Karpas-422 (cell line): ENCODE data around the gene EBNA1BP2. TPM values are rescaled to one million over a fixed set of nuclear protein-coding genes. Genes with fewer than 3 reads are reported as not detected.

ENCODE experiments used
- DNase-seq: peaks from one replicate; pipeline ENCODE4 v3.0.0-alpha.2; 2015
- H2AFZ ChIP-seq: fragments of 200-600 bp; sonication (generic); 2 replicates; pipeline ENCODE4 v1.6.1; 2014; ENCODE audit warnings: antibody characterized with exemption, low read length, mixed read lengths
- H3K27ac ChIP-seq: fragments of 200-600 bp; sonication (generic); 2 replicates; pipeline ENCODE4 v1.5.1; 2014; ENCODE audit warnings: mild to moderate bottlenecking, low read length, moderate library complexity
- H3K27me3 ChIP-seq: fragments of 200-600 bp; sonication (generic); 2 replicates; pipeline ENCODE4 v1.6.1; 2014; ENCODE audit warnings: low read length, mixed read lengths
- H3K36me3 ChIP-seq: fragments of 200-600 bp; sonication (generic); 2 replicates; pipeline ENCODE4 v1.6.1; 2014; ENCODE audit warnings: low read length, mixed read lengths; ENCODE audit not compliant: insufficient read depth
- H3K4me1 ChIP-seq: fragments of 200-600 bp; sonication (generic); 2 replicates; pipeline ENCODE4 v1.6.1; 2014; ENCODE audit warnings: mild to moderate bottlenecking, low read length, mixed read lengths
- H3K4me2 ChIP-seq: fragments of 200-600 bp; sonication (generic); 2 replicates; pipeline ENCODE4 v1.6.1; 2014; ENCODE audit warnings: low read length, low read depth, mild to moderate bottlenecking; ENCODE audit not compliant: poor library complexity, severe bottlenecking
- H3K4me3 ChIP-seq: fragments of 200-600 bp; sonication (generic); 2 replicates; pipeline ENCODE4 v1.5.1; 2014; ENCODE audit warnings: mild to moderate bottlenecking, antibody characterized with exemption, low read length, mixed read lengths
- H3K79me2 ChIP-seq: fragments of 200-600 bp; sonication (generic); 2 replicates; pipeline ENCODE4 v1.6.1; 2014; ENCODE audit warnings: mild to moderate bottlenecking, low read length, mixed read lengths
- H3K9ac ChIP-seq: fragments of 200-600 bp; sonication (generic); 2 replicates; pipeline ENCODE4 v1.6.0; 2014; ENCODE audit warnings: low read length
- H3K9me2 ChIP-seq: fragments of 200-600 bp; sonication (generic), shearing (Covaris generic); replicated peaks from 2 replicates; pipeline ENCODE4 v1.6.0; 2014; ENCODE audit warnings: mild to moderate bottlenecking, low read length, moderate library complexity; ENCODE audit not compliant: insufficient read depth
- H3K9me3 ChIP-seq: fragments of 300-700, 200-600 bp; sonication (generic); 2 replicates; pipeline ENCODE4 v1.6.1; 2014; ENCODE audit warnings: low read length, mixed read lengths
- H4K20me1 ChIP-seq: fragments of 200-600 bp; sonication (generic); 2 replicates; pipeline ENCODE4 v1.6.1; 2014; ENCODE audit warnings: mild to moderate bottlenecking, antibody characterized with exemption, low read length, low read depth; ENCODE audit not compliant: insufficient read depth
- total RNA-seq: library from RNA; depleted of rRNA; stranded (reverse); fragments of >200 nt; shearing (Covaris generic); gene quantifications from 2 replicates; pipeline ENCODE4 v1.2.3, GENCODE V29; 2014; ENCODE audit warnings: low replicate concordance

The EBNA1BP2 gene
- total RNA-seq, 1 experiment from 2014 or later = 59.5 TPM

GRCh38 chr1:43206600-43207228 is 34.6 kb upstream of the EBNA1BP2 start:
- Histone ChIP-seq H3K27ac (no peak overlapping the region), H3K4me2 (no peak overlapping the region), H3K79me2 (no peaks in the 10 kb centered on the region), H3K9me3 (no peaks in the 10 kb centered on the region), H3K27me3 (no peaks in the 10 kb centered on the region), H3K9ac (no peak overlapping the region), H4K20me1 (no peaks in the 10 kb centered on the region), H3K4me3 (no peak overlapping the region), H3K36me3 (no peaks in the 10 kb centered on the region), H2AFZ (no peak overlapping the region), H3K9me2 (no peaks in the 10 kb centered on the region), H3K4me1 (no peaks in the 10 kb centered on the region)
- DNase-seq = no peak

GRCh38 chr1:43205671-43206070 is 33.6 kb upstream of the EBNA1BP2 start:
- H3K4me3 ChIP-seq = no peak overlapping the region
- no peaks in the 10 kb centered on the region for H3K27me3 ChIP-seq
- H4K20me1 ChIP-seq = no peaks in the 10 kb centered on the region
- no peak overlapping the region for H3K4me2 ChIP-seq
- H3K9ac ChIP-seq = no peak overlapping the region
- H2AFZ ChIP-seq = no peak overlapping the region
- H3K36me3 ChIP-seq = no peaks in the 10 kb centered on the region
- H3K4me1 ChIP-seq = no peaks in the 10 kb centered on the region
- no peak overlapping the region for H3K27ac ChIP-seq
- H3K9me2 ChIP-seq = no peaks in the 10 kb centered on the region
- no peak for DNase-seq
- no peaks in the 10 kb centered on the region for H3K79me2 ChIP-seq
- no peaks in the 10 kb centered on the region for H3K9me3 ChIP-seq

- Histone ChIP-seq H3K9ac (no peak overlapping the region), H3K9me2 (no peaks in the 10 kb centered on the region), H4K20me1 (no peaks in the 10 kb centered on the region), H3K4me1 (no peaks in the 10 kb centered on the region), H3K9me3 (no peaks in the 10 kb centered on the region), H2AFZ (no peak overlapping the region), H3K4me3 (no peak overlapping the region), H3K79me2 (no peaks in the 10 kb centered on the region), H3K4me2 (no peak overlapping the region), H3K27ac (no peak overlapping the region), H3K36me3 (no peaks in the 10 kb centered on the region), H3K27me3 (no peaks in the 10 kb centered on the region)
- DNase-seq = no peak
Observed at GRCh38 chr1:43204394-43204793, 32.3 kb upstream of the EBNA1BP2 start.

- no peaks in the 10 kb centered on the region for H3K79me2 ChIP-seq
- no peak overlapping the region for H2AFZ ChIP-seq
- no peak overlapping the region for H3K4me3 ChIP-seq
- H3K9me2 ChIP-seq = no peaks in the 10 kb centered on the region
- no peaks in the 10 kb centered on the region for H3K9me3 ChIP-seq
- no peaks in the 10 kb centered on the region for H4K20me1 ChIP-seq
- H3K27me3 ChIP-seq = no peaks in the 10 kb centered on the region
- no peaks in the 10 kb centered on the region for H3K36me3 ChIP-seq
- H3K27ac ChIP-seq = no peak overlapping the region
- H3K4me1 ChIP-seq = no peaks in the 10 kb centered on the region
- no peak overlapping the region for H3K4me2 ChIP-seq
- DNase-seq = no peak
- no peak overlapping the region for H3K9ac ChIP-seq
Observed at GRCh38 chr1:43203859-43204258, 31.8 kb upstream of the EBNA1BP2 start.

- no peaks in the 10 kb centered on the region for H3K9me2 ChIP-seq
- no peak overlapping the region for H3K4me2 ChIP-seq
- no peak for DNase-seq
Observed at GRCh38 chr1:43199093-43199726, 27.1 kb upstream of the EBNA1BP2 start.

GRCh38 chr1:43197343-43198127 is 25.4 kb upstream of the EBNA1BP2 start:
- H2AFZ ChIP-seq = no peak overlapping the region
- no peaks in the 10 kb centered on the region for H3K36me3 ChIP-seq
- H3K9me3 ChIP-seq = peaks cover 15% of the 10 kb centered on the region; the same call in 1 of the 2 replicates
- H3K4me3 ChIP-seq = no peak overlapping the region
- H3K4me1 ChIP-seq = no peaks in the 10 kb centered on the region
- no peaks in the 10 kb centered on the region for H4K20me1 ChIP-seq
- DNase-seq = peak; percentile 52
- H3K79me2 ChIP-seq = no peaks in the 10 kb centered on the region
- no peak overlapping the region for H3K4me2 ChIP-seq
- H3K27ac ChIP-seq = no peak overlapping the region
- H3K27me3 ChIP-seq = no peaks in the 10 kb centered on the region; the same call in 1 of the 2 replicates
- H3K9ac ChIP-seq = no peak overlapping the region
- H3K9me2 ChIP-seq = no peaks in the 10 kb centered on the region

More at GRCh38 chr1:43199093-43199726, 27.1 kb upstream of the EBNA1BP2 start:
- peaks cover 9% of the 10 kb centered on the region; the same call in 1 of the 2 replicates for H3K9me3 ChIP-seq
- no peak overlapping the region for H3K9ac ChIP-seq
- H3K27me3 ChIP-seq = no peaks in the 10 kb centered on the region; the same call in 1 of the 2 replicates
- H3K36me3 ChIP-seq = no peaks in the 10 kb centered on the region
- H3K4me1 ChIP-seq = no peaks in the 10 kb centered on the region
- H4K20me1 ChIP-seq = no peaks in the 10 kb centered on the region
- H3K79me2 ChIP-seq = no peaks in the 10 kb centered on the region
- H2AFZ ChIP-seq = no peak overlapping the region
- H3K27ac ChIP-seq = no peak overlapping the region
- no peak overlapping the region for H3K4me3 ChIP-seq

- Histone ChIP-seq H4K20me1 (no peaks in the 10 kb centered on the region), H3K4me1 (no peaks in the 10 kb centered on the region), H3K9ac (no peak overlapping the region), H3K4me2 (no peak overlapping the region), H3K27ac (no peak overlapping the region), H3K27me3 (no peaks in the 10 kb centered on the region; the same call in 1 of the 2 replicates), H3K36me3 (no peaks in the 10 kb centered on the region), H3K9me3 (peaks cover 15% of the 10 kb centered on the region; the same call in 1 of the 2 replicates), H2AFZ (no peak overlapping the region), H3K9me2 (no peaks in the 10 kb centered on the region), H3K4me3 (no peak overlapping the region), H3K79me2 (no peaks in the 10 kb centered on the region)
- DNase-seq = no peak
Observed at GRCh38 chr1:43194509-43194908, 22.4 kb upstream of the EBNA1BP2 start.

GRCh38 chr1:43188106-43188505 is 16.0 kb upstream of the EBNA1BP2 start:
- Histone ChIP-seq H3K27ac (no peak overlapping the region), H3K9ac (no peak overlapping the region), H3K9me2 (no peaks in the 10 kb centered on the region), H3K9me3 (peaks cover 3% of the 10 kb centered on the region; the same call in 1 of the 2 replicates), H3K4me2 (no peak overlapping the region), H2AFZ (no peak overlapping the region), H4K20me1 (no peaks in the 10 kb centered on the region), H3K79me2 (no peaks in the 10 kb centered on the region), H3K27me3 (no peaks in the 10 kb centered on the region), H3K36me3 (no peaks in the 10 kb centered on the region), H3K4me3 (no peak overlapping the region), H3K4me1 (no peaks in the 10 kb centered on the region)
- peak; percentile 1 for DNase-seq
